OCI-LY7 (cell line): ENCODE measurements around the gene MED31. TPM values are rescaled to one million over a fixed set of nuclear protein-coding genes. Genes with fewer than 3 reads are reported as not detected.

Experiments used
- BruUV-seq: library from RNA; stranded (reverse); fragments of 400-500 nt; replicated peaks from 2 replicates; lab custom pipeline; 2021; lab: Mats Ljungman, UMichigan
- CTCF ChIA-PET: fragments of 300-600 bp; sonication (Branson Sonifier 250); formaldehyde crosslinking; loops from one replicate; lab custom pipeline; 2022; ENCODE audit warnings: antibody characterized with exemption; ENCODE audit not compliant: unreplicated experiment; lab: Charles Lee
- POLR2A ChIA-PET: fragments of 300-600 bp; sonication (Branson Sonifier 250); formaldehyde crosslinking; loops from one replicate; lab custom pipeline; 2022; ENCODE audit warnings: antibody characterized with exemption; lab: Charles Lee
- DNase-seq: peaks from one replicate; pipeline ENCODE4 v3.0.0-alpha.2; 2015; ENCODE audit warnings: low spot score
- H2AFZ ChIP-seq: fragments of 200-600 bp; sonication (generic), shearing (Covaris generic); 2 replicates; pipeline ENCODE4 v1.6.1; 2014; ENCODE audit warnings: mild to moderate bottlenecking, antibody characterized with exemption, low read length, moderate library complexity
- H3K27ac ChIP-seq: fragments of 200-600 bp; sonication (generic); 2 replicates; pipeline ENCODE4 v1.5.1; 2014; ENCODE audit warnings: mixed run types, low read depth, mild to moderate bottlenecking, moderate library complexity, low read length, inconsistent platforms; ENCODE audit not compliant: poor library complexity, severe bottlenecking
- H3K36me3 ChIP-seq: fragments of 200-600 bp; sonication (generic); 2 replicates; pipeline ENCODE4 v1.6.1; 2014; ENCODE audit warnings: mild to moderate bottlenecking, antibody characterized with exemption, low read length, moderate library complexity, mixed read lengths; ENCODE audit not compliant: insufficient read depth
- H3K4me1 ChIP-seq: fragments of 200-600 bp; sonication (generic); 2 replicates; pipeline ENCODE4 v1.5.1; 2014; ENCODE audit warnings: mild to moderate bottlenecking, low read length; ENCODE audit not compliant: insufficient read depth, poor library complexity, severe bottlenecking
- H3K4me2 ChIP-seq: fragments of 200-600 bp; sonication (generic); 2 replicates; pipeline ENCODE4 v1.6.1; 2014; ENCODE audit warnings: mild to moderate bottlenecking, low read length
- H3K4me3 ChIP-seq: fragments of 200-600 bp; sonication (generic); 2 replicates; pipeline ENCODE4 v1.5.1; 2014; ENCODE audit warnings: mild to moderate bottlenecking, low read depth, low read length; ENCODE audit not compliant: poor library complexity, severe bottlenecking
- H3K79me2 ChIP-seq: fragments of 200-600 bp; sonication (generic); 2 replicates; pipeline ENCODE4 v1.6.1; 2016; ENCODE audit warnings: low read depth, mild to moderate bottlenecking, low read length, moderate library complexity, mixed read lengths; ENCODE audit not compliant: insufficient read depth
- H3K9me2 ChIP-seq: fragments of 200-600 bp; sonication (generic); 2 replicates; pipeline ENCODE4 v1.6.1; 2016; ENCODE audit warnings: mild to moderate bottlenecking, low read length, mixed read lengths; ENCODE audit not compliant: insufficient read depth
- H3K9me3 ChIP-seq: fragments of 200-600 bp; sonication (generic); 2 replicates; pipeline ENCODE4 v1.6.1; 2014; ENCODE audit warnings: mild to moderate bottlenecking, mixed run types, low read length, mixed read lengths
- H4K20me1 ChIP-seq: fragments of 200-600 bp; sonication (generic); 2 replicates; pipeline ENCODE4 v1.6.1; 2014; ENCODE audit warnings: mild to moderate bottlenecking, antibody characterized with exemption, low read length, moderate library complexity, mixed read lengths; ENCODE audit not compliant: insufficient read depth
- EZH2phosphoT487 ChIP-seq: fragments of 200-600 bp; sonication (generic); IDR thresholded peaks from 2 replicates; pipeline ENCODE4 v1.6.1; 2018; ENCODE audit warnings: low read depth, borderline replicate concordance, mild to moderate bottlenecking, mixed run types, antibody characterized with exemption, low read length, moderate library complexity, mixed read lengths
- intact Hi-C: fragments of 100-400 bp; cut with micrococcal nuclease; formaldehyde crosslinking; loops from one replicate; pipeline ENCODE4 v1.10.0; 2022; ENCODE audit not compliant: unreplicated experiment
- total RNA-seq, 2 experiments: library from RNA; depleted of rRNA in 1 of 2; stranded (reverse); fragments of >200 nt in 1 of 2; shearing (Covaris generic) in 1 of 2; gene quantifications; 2 replicates each; pipeline ENCODE4 v1.2.3, GENCODE V29; 2014 to 2022
- TF ChIP-seq, protein P1 (sequence below): fragments of 200-600 bp; sonication (generic); conservative IDR thresholded peaks from 2 replicates; pipeline ENCODE4 v1.5.1; 2014; ENCODE audit warnings: mild to moderate bottlenecking, antibody characterized with exemption, low read length, moderate library complexity, mixed read lengths

Gene MED31
- total RNA-seq, 2 experiments from 2014 or later: 14.6 to 25.2 TPM

DNA sequence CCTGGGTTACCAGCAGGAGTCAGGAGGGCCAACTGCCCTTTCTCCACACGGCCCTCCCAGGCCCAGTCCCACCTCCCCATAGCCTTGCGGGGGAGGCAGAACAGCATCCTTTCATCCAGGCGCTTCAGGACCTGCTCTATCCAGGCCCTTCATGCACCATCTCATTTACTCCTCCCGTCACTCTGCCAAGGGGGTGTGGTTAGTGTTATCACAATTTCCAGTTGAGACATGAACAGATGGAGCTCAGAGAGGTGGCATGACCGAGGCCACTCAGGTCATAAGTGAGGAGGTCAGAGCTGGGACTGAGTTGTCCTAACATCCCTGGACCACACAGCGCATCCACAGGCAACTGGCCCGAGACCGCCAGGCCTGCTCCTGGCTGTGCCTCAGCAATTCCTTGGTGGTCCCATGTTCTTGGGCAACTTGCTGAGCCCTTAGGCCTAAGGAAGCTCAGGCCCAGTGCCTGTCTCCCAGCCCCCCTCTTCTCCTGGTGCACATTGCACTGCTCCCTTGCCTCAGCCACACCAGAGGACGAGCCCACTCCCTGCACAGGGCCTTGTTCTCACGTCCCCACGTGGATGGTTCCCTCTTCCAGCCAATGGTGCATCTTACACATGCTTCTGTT, 23.9 kb upstream of the MED31 start:
- CTCF ChIA-PET: no interaction called here
- Histone ChIP-seq H3K79me2 (no peaks in the 10 kb centered on the region), H3K4me2 (no peak overlapping the region), H3K27ac (no peak overlapping the region), H3K9me3 (no peaks in the 10 kb centered on the region), H3K4me3 (no peak overlapping the region), H2AFZ (no peak overlapping the region), H3K36me3 (no peaks in the 10 kb centered on the region), H3K4me1 (no peaks in the 10 kb centered on the region), H3K9me2 (no peaks in the 10 kb centered on the region), H4K20me1 (0 out of 2 replicates have a peak, but pooled peaks cover 4% of the 10 kb centered on the region)
- no peak for TF ChIP-seq EZH2phosphoT487
- TF ChIP-seq, protein P1, sequence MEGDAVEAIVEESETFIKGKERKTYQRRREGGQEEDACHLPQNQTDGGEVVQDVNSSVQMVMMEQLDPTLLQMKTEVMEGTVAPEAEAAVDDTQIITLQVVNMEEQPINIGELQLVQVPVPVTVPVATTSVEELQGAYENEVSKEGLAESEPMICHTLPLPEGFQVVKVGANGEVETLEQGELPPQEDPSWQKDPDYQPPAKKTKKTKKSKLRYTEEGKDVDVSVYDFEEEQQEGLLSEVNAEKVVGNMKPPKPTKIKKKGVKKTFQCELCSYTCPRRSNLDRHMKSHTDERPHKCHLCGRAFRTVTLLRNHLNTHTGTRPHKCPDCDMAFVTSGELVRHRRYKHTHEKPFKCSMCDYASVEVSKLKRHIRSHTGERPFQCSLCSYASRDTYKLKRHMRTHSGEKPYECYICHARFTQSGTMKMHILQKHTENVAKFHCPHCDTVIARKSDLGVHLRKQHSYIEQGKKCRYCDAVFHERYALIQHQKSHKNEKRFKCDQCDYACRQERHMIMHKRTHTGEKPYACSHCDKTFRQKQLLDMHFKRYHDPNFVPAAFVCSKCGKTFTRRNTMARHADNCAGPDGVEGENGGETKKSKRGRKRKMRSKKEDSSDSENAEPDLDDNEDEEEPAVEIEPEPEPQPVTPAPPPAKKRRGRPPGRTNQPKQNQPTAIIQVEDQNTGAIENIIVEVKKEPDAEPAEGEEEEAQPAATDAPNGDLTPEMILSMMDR: no peak
- no peak for DNase-seq
- POLR2A ChIA-PET: no interaction called here
- intact Hi-C loops: no loop called here
- BruUV-seq: no TSS peak

- POLR2A ChIA-PET: no interaction called here
- intact Hi-C loops: no loop called here
- no peak overlapping the region for H3K27ac ChIP-seq
- H3K4me1 ChIP-seq: no peaks in the 10 kb centered on the region
- TF ChIP-seq, protein P1: no peak
- TF ChIP-seq EZH2phosphoT487: no peak
- BruUV-seq: no TSS peak
- H3K9me2 ChIP-seq: no peaks in the 10 kb centered on the region
- H3K36me3 ChIP-seq: no peaks in the 10 kb centered on the region
- DNase-seq: no peak
- CTCF ChIA-PET: no interaction called here
- H3K4me2 ChIP-seq: no peak overlapping the region
- no peak overlapping the region for H2AFZ ChIP-seq
- no peaks in the 10 kb centered on the region for H3K9me3 ChIP-seq
- H3K79me2 ChIP-seq: no peaks in the 10 kb centered on the region
- no peak overlapping the region for H3K4me3 ChIP-seq
- 0 out of 2 replicates have a peak, but pooled peaks cover 4% of the 10 kb centered on the region for H4K20me1 ChIP-seq
Observed at GRCh38 chr17:6674586-6674985, 23.2 kb upstream of the MED31 start.

DNA sequence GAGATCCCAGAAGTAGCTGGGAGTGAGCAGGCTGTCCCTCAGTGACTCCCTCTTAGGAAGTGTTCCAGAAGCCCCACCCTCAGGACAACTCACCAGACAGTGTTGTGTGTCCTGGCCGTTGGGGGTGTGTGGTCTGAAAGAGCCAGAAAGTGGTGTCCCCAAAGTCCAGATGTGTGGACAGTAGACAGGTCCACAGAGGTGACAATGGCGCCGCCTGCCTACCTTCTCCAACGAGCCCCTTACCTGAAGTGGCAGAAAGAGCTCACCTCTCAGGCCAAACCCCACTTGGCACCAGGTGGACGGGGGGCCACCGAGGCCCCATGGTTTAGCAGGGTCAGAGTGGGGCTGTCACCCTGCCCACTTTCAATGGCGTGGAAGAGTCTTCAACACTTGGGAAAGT, 20.0 kb upstream of the MED31 start:
- intact Hi-C loops: no loop called here
- ChIA-PET POLR2A (no interaction called here), CTCF (no interaction called here)
- Histone ChIP-seq H3K9me3 (no peaks in the 10 kb centered on the region), H3K36me3 (peaks cover 6% of the 10 kb centered on the region; the same call in 1 of the 2 replicates), H3K79me2 (no peaks in the 10 kb centered on the region), H3K27ac (no peak overlapping the region), H4K20me1 (no peaks in the 10 kb centered on the region), H3K9me2 (no peaks in the 10 kb centered on the region), H3K4me2 (no peak overlapping the region), H3K4me3 (no peak overlapping the region), H3K4me1 (no peaks in the 10 kb centered on the region), H2AFZ (no peak overlapping the region)
- DNase-seq: no peak
- BruUV-seq: no TSS peak
- TF ChIP-seq EZH2phosphoT487: no peak
- TF ChIP-seq, protein P1: no peak
